Endothelial cell of umbilical vein (primary cell): ENCODE measurements around the gene PRPF19. TPM values are rescaled to one million over a fixed set of nuclear protein-coding genes. Genes with fewer than 3 reads are reported as not detected.

ENCODE experiments used
- BruUV-seq: library from RNA; stranded (reverse); fragments of 400-500 nt; replicated peaks from 2 replicates; lab custom pipeline; 2021; lab: Mats Ljungman, UMichigan
- CTCF ChIA-PET: fragments of 300-600, 350-600 bp; sonication (Branson Sonifier 250); formaldehyde crosslinking; loops from one replicate; lab custom pipeline; 2021; ENCODE audit warnings: antibody characterized with exemption, inconsistent platforms; lab: Charles Lee
- POLR2A ChIA-PET: fragments of 300-600, 350-600 bp; sonication (Branson Sonifier 250); formaldehyde crosslinking; loops from one replicate; lab custom pipeline; 2021; ENCODE audit warnings: antibody characterized with exemption, inconsistent platforms; lab: Charles Lee
- DNase-seq: peaks from one replicate; pipeline ENCODE4 v3.0.0-alpha.2; 2011; ENCODE audit warnings: low read depth, low spot score
- FAIRE-seq: peaks from 2 replicates; lab custom pipeline; 2011; peaks lifted over from hg19 to GRCh38; lab: Jason Lieb, UNC
- H2AFZ ChIP-seq: 2 replicates; pipeline ENCODE4 v1.6.0; 2012; ENCODE audit warnings: low read depth, low read length, control low read depth, inconsistent platforms
- H3K27ac ChIP-seq: 2 replicates; pipeline ENCODE4 v1.5.1; 2011; ENCODE audit warnings: low read depth, mild to moderate bottlenecking, control low read depth, low read length, moderate library complexity; ENCODE audit not compliant: insufficient read depth
- H3K27me3 ChIP-seq, 2 experiments: 2 replicates each; pipeline versions ENCODE4 v1.6.0 to v1.6.1; 2011; ENCODE audit warnings: low read length in 2 of 2, mixed read lengths in 1 of 2; ENCODE audit not compliant: control insufficient read depth in 2 of 2, insufficient read depth in 2 of 2
- H3K36me3 ChIP-seq, 2 experiments: 2 replicates in 1 of 2; 3 replicates in 1 of 2; pipeline ENCODE4 v1.5.1; 2011; ENCODE audit warnings: low read length in 2 of 2, mild to moderate bottlenecking in 1 of 2, moderate library complexity in 1 of 2; ENCODE audit not compliant: control insufficient read depth in 2 of 2, insufficient read depth in 2 of 2; ENCODE audit errors: extremely low read depth in 1 of 2
- H3K4me1 ChIP-seq: 3 replicates; pipeline ENCODE4 v1.5.1; 2011; ENCODE audit warnings: mild to moderate bottlenecking, low read length; ENCODE audit not compliant: control insufficient read depth, insufficient read depth; ENCODE audit errors: extremely low read depth
- H3K4me2 ChIP-seq: 2 replicates; pipeline ENCODE4 v1.6.1; 2011; ENCODE audit warnings: low read length, control low read depth, mixed read lengths; ENCODE audit not compliant: insufficient read depth
- H3K4me3 ChIP-seq, 3 experiments: fragments of 200-600 bp in 1 of 3; sonication (generic), shearing (Covaris generic) in 1 of 3; replicated peaks in 1 of 3; 2 replicates each; pipeline ENCODE4 v1.5.1; 2011 to 2016; ENCODE audit warnings: control low read depth in 3 of 3, low read length in 3 of 3, mild to moderate bottlenecking in 2 of 3, inconsistent platforms in 1 of 3, low read depth in 1 of 3, moderate library complexity in 1 of 3; ENCODE audit not compliant: insufficient read depth in 1 of 3
- H3K79me2 ChIP-seq: 2 replicates; pipeline ENCODE4 v1.6.0; 2012; ENCODE audit warnings: low read length, inconsistent platforms; ENCODE audit not compliant: control insufficient read depth, insufficient read depth
- H3K9ac ChIP-seq: replicated peaks from 2 replicates; pipeline ENCODE3; 2011; ENCODE audit warnings: low read length, control low read depth; ENCODE audit not compliant: insufficient read depth; ENCODE audit errors: extremely low read depth
- H3K9me1 ChIP-seq: replicated peaks from 3 replicates; pipeline ENCODE4 v1.6.0; 2011; ENCODE audit warnings: mild to moderate bottlenecking, low read length; ENCODE audit not compliant: control insufficient read depth, insufficient read depth; ENCODE audit errors: extremely low read depth
- H3K9me3 ChIP-seq: replicated peaks from 2 replicates; pipeline ENCODE4 v1.5.1; 2012; ENCODE audit warnings: low read length, inconsistent platforms; ENCODE audit not compliant: control insufficient read depth, insufficient read depth
- H4K20me1 ChIP-seq: replicated peaks from 2 replicates; pipeline ENCODE3; 2011; ENCODE audit warnings: mild to moderate bottlenecking, low read length; ENCODE audit not compliant: control insufficient read depth, insufficient read depth; ENCODE audit errors: extremely low read depth
- CTCF ChIP-seq, 2 donors: IDR thresholded peaks; 1 replicate in 1 of 2; 2 replicates in 1 of 2; pipeline ENCODE4 v1.5.1; 2011; ENCODE audit warnings: low read length in 2 of 2, mild to moderate bottlenecking in 2 of 2, moderate library complexity in 2 of 2, control low read depth in 1 of 2, inconsistent platforms in 1 of 2, low read depth in 1 of 2; ENCODE audit not compliant: insufficient read depth in 1 of 2; ENCODE audit errors: extremely low read depth in 1 of 2
- EZH2 ChIP-seq: IDR thresholded peaks from 2 replicates; pipeline ENCODE4 v1.6.1; 2012; ENCODE audit warnings: borderline replicate concordance, low read depth, mild to moderate bottlenecking, moderate library complexity, low read length, inconsistent platforms; ENCODE audit not compliant: severe bottlenecking
- FOS ChIP-seq: IDR thresholded peaks from 2 replicates; pipeline ENCODE4 v1.6.1; 2011; ENCODE audit warnings: mild to moderate bottlenecking, low read length, moderate library complexity, borderline replicate concordance; ENCODE audit not compliant: insufficient read depth
- GATA2 ChIP-seq: IDR thresholded peaks from 2 replicates; pipeline ENCODE4 v1.7.0; 2011; ENCODE audit warnings: low read depth, mild to moderate bottlenecking, moderate library complexity, mixed read lengths, low read length; ENCODE audit not compliant: insufficient read length, insufficient read depth
- JUN ChIP-seq: IDR thresholded peaks from 2 replicates; pipeline ENCODE4 v1.6.1; 2011; ENCODE audit warnings: borderline replicate concordance, low read depth; ENCODE audit not compliant: insufficient read length, insufficient read depth
- MYC ChIP-seq: IDR thresholded peaks from one replicate; pipeline ENCODE4 v1.6.1; 2011; ENCODE audit warnings: mild to moderate bottlenecking, low read depth, low read length
- POLR2A ChIP-seq: IDR thresholded peaks from 2 replicates; pipeline ENCODE4 v1.6.1; 2012; ENCODE audit warnings: low read depth, mild to moderate bottlenecking, control low read depth, low read length
- POLR2AphosphoS5 ChIP-seq: IDR thresholded peaks from 2 replicates; pipeline ENCODE4 v1.6.1; 2012; ENCODE audit warnings: low read depth, mild to moderate bottlenecking, control low read depth, low read length, moderate library complexity; ENCODE audit not compliant: insufficient read depth
- dilution Hi-C: fragments of 300-500 bp; cut with MboI; formaldehyde crosslinking; loops from one replicate; pipeline ENCODE4 v1.15.0; 2019; ENCODE audit warnings: low sequenced_read_pairs; ENCODE audit not compliant: extremely low pct_ligation_motif_present
- intact Hi-C: fragments of 100-400 bp; cut with micrococcal nuclease; formaldehyde crosslinking; loops from one replicate; pipeline ENCODE4 v1.10.0; 2022
- polyA plus RNA-seq, 4 experiments: library from polyadenylated mRNA; depleted of rRNA in 3 of 4; stranded (reverse) in 3 of 4; unstranded in 1 of 4; fragments of >200 nt; gene quantifications; 2 replicates each; pipeline versions ENCODE4 v1.2.1 to v1.2.3, GENCODE V29; 2011 to 2012; ENCODE audit warnings: missing spikeins in 1 of 4
- total RNA-seq: library from RNA; stranded (reverse); gene quantifications from 2 replicates; pipeline ENCODE4 v1.2.3, GENCODE V29; 2021
- TF ChIP-seq, protein P1 (sequence below): IDR thresholded peaks from 2 replicates; pipeline ENCODE4 v1.6.1; 2011; ENCODE audit not compliant: insufficient read depth, insufficient read length

PRPF19 gene
- total and polyA plus RNA-seq, 2 donors (not counting 3 experiments of a cell fraction or from before 2014, with no cell fraction given) = 97.1 to 126 TPM

DNA sequence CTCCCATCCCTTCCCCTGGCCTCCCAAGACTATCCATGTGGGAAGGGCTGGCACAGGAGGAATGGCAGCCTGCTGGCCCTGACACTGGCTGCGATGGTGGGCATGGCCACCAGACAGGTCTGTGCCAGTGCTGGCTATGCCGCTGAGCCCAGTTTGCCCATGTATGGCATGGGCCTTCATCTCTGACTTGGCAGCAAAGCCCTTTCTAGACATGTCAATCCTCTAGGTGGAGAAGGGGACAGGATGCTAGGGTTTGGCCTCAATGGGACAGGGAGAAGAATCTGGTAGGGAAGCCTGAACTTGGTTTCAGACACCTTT, 30.3 kb downstream of the PRPF19 start:
- Histone ChIP-seq H3K79me2 (no peaks in the 10 kb centered on the region), H3K4me3 (no peak overlapping the region), H2AFZ (no peak overlapping the region), H3K9ac (no peak overlapping the region), H3K27ac (no peak overlapping the region), H3K4me2 (no peak overlapping the region), H3K27me3 (no peaks in the 10 kb centered on the region), H3K36me3 (no peaks in the 10 kb centered on the region), H3K4me1 (no peaks in the 10 kb centered on the region), H3K9me3 (no peaks in the 10 kb centered on the region), H4K20me1 (no peaks in the 10 kb centered on the region), H3K9me1 (no peaks in the 10 kb centered on the region)
- DNase-seq = no peak
- intact Hi-C loops = no loop called here
- POLR2A ChIA-PET = no interaction called here
- BruUV-seq = no TSS peak
- no peak for TF ChIP-seq MYC
- TF ChIP-seq EZH2 = no peak
- TF ChIP-seq, protein P1, sequence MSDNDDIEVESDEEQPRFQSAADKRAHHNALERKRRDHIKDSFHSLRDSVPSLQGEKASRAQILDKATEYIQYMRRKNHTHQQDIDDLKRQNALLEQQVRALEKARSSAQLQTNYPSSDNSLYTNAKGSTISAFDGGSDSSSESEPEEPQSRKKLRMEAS = no peak
- TF ChIP-seq GATA2 = no peak
- no peak for TF ChIP-seq FOS
- no peak for FAIRE-seq
- CTCF ChIA-PET = interaction anchor here (1.0 to 1.6 kb wide), 3 partner anchors 13 to 46 kb away, joined by 3 to 6 read pairs (median 5); no protein-coding TSS in a partner anchor
- dilution Hi-C loops = no loop called here

GRCh38 chr11:60875366-60876167, 30.8 kb downstream of the PRPF19 start:
- ChIA-PET CTCF (interaction anchor here (0.7 to 1.6 kb wide), 4 partner anchors 12 to 45 kb away, joined by 3 to 9 read pairs (median 4); no protein-coding TSS in a partner anchor), POLR2A (no interaction called here)
- TF ChIP-seq MYC = no peak
- TF ChIP-seq CTCF (IDR thresholded peaks at IDR 0.05; ENCODE audit: extremely low read depth in 1 of 2, insufficient read depth in 1 of 2, low read depth in 1 of 2, low read length in 2 of 2) = no peak
- TF ChIP-seq POLR2A = no peak
- TF ChIP-seq, protein P1 = no peak
- TF ChIP-seq FOS = no peak
- no peak for TF ChIP-seq EZH2
- TF ChIP-seq GATA2 = no peak
- no peak for TF ChIP-seq JUN
- TF ChIP-seq POLR2AphosphoS5 = no peak
- no peaks in the 10 kb centered on the region for H3K79me2 ChIP-seq
- FAIRE-seq = no peak
- no peak overlapping the region for H3K4me2 ChIP-seq
- no TSS peak for BruUV-seq
- intact Hi-C loops = no loop called here
- no peak overlapping the region for H3K27ac ChIP-seq
- dilution Hi-C loops = no loop called here
- no peak overlapping the region for H3K9ac ChIP-seq
- no peaks in the 10 kb centered on the region for H3K9me3 ChIP-seq
- H4K20me1 ChIP-seq = no peaks in the 10 kb centered on the region
- H2AFZ ChIP-seq = no peak overlapping the region
- H3K4me3 ChIP-seq = no peak overlapping the region
- no peaks in the 10 kb centered on the region for H3K27me3 ChIP-seq
- H3K36me3 ChIP-seq = no peaks in the 10 kb centered on the region
- no peaks in the 10 kb centered on the region for H3K4me1 ChIP-seq
- DNase-seq = no peak
- no peaks in the 10 kb centered on the region for H3K9me1 ChIP-seq
